Activated naive CD4-positive, alpha-beta T cell treated with Interleukin-2 at 50 U/mL for 16 hours (primary cell): ENCODE results near the gene WWOX.
A peak's percentile ranks its signal among the peaks of the same experiment; 100 is the strongest.

Experiments used
- DNase-seq: peaks from one replicate; pipeline ENCODE4 v3.0.0-alpha.2; 2020

Gene WWOX

GRCh38 chr16:78106686-78107085 is 7.2 kb downstream of the WWOX start:
- DNase-seq: no peak

DNA sequence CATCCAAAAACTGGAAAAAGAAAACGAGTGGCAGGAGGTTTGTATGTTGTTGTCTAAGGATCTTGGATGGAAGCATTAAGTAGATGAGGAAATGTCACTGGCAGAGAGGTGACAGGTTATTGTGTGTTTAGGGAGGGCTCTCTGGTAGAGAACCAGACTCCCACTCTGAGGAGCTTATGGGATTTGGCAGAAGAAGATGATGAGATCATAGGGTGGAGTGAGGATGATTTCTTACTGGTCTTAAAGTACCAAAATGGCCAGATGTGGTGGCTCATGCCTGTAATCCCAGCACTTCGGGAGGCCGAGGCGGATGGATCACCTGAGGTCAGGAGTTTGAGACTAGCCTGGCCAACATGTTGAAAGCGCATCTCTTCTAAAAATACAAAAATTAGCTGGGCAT is 9.0 kb downstream of the WWOX start:
- no peak for DNase-seq

GRCh38 chr16:78113258-78113657 is 13.8 kb downstream of the WWOX start:
- no peak for DNase-seq

DNA sequence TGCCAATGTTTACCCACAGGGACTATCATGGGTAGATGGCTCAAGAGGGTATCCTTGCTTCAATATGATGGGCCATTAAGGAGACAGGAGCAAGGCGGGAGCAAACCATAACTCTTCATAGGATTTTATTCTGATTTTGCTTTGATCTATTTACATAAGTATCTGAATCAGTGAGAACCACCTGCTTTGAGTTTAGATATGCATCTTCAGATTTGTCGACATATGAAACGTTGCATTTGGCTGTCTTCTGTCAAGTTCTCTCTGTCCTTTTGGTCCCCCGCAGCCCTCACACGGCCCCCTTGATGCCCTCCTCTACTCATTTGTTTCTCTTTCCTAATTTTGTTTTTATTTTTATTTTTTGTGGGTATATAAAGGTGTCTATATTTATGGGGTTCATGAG is 16.2 kb downstream of the WWOX start:
- DNase-seq: no peak

DNA sequence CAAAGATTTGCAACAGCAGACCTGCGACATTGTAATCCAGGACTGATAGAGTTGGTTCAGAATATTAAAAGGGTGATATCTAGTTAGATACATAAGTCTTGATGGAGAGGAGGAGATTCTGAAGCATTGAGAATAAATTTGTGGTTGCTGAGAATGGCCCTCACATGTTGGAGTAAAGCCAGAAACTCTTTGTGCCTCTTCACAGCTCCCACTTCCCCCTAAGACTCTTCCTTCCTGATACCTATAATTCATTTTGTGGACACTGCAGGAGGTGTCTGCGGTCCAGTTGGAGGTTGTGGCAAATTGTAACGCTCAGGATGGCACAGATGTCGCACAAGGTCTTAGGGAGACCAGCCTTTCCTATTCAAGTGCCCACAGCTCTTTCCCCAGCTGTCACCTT is 17.5 kb downstream of the WWOX start:
- no peak for DNase-seq

- DNase-seq: no peak
These were observed 17.9 kb downstream of the WWOX start for GRCh38 chr16:78117391-78117790.

DNA sequence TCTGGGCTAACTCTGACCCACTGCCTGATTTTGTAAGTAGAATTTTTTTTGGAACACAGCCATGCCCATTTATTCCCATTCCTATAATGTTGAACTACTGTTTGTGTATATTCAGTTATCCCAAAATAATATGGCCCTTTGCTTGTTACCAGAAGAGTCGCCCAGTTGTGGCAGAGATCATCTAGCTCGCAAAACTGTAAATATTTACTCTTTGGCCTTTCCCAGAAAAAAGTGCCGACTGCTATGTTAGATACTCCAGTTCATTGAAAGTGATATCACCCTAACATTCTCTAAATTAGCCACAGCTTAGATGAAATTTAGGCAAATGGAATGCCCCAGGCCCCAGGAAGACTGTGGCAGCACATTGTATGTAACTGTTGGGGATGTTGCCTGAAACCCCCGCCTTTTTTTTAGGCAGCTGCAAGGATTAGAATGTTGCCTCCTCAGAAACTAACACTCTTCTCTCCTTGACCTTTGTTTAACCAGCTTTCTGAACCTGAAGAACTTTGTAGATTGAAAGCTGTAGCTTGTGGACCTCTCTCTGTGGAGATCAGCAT is 19.1 kb downstream of the WWOX start:
- DNase-seq: no peak

DNA sequence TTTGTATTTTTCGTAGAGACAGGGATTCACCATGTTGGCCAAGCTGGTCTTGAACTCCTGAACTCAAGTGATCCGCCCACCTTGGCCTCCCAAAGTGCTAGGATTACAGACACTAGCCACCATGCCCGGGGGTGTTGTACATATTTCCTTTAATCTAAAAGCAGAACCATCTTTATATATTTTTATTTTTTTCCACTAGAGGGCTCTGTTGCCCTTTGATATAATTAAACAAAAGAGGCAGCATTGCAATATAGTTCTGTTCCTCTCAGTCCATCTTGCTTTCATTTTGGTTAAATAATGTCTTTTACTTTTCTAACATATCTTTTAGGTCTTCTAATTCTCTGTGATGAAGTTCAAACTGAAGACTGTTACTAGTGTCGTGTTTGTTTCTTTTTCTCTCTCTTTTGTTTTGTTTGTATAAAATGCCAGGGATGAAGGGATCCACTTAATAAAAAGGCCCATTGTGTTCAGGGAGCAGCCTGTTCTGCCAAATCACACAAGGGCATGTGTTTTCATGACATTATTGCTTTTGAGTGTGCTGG is 23.4 kb downstream of the WWOX start:
- DNase-seq: peak; percentile 24

GRCh38 chr16:78125112-78125844 is 25.8 kb downstream of the WWOX start:
- no peak for DNase-seq

- no peak for DNase-seq
These were observed 27.2 kb downstream of the WWOX start for GRCh38 chr16:78126662-78127061.

DNA sequence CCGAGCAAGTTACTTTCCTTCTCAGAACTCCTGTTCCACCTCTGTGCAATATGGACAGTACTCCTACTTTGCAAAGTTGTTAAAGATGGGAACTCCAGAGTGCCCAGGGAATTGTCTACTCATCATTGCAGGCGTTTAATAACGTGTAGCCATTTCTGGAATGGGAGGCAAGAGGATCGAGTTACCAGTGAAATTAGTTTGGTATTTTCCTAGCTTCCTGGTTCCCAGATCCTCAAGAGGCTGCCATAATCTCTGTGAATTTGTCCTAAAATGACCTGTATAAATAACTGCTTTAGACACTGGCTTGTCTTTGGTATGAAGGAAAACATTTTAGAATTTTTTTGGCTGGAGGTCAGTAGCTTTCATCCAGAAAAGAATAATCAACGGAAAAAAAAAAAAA is 27.7 kb downstream of the WWOX start:
- no peak for DNase-seq

GRCh38 chr16:78128913-78129312 is 29.5 kb downstream of the WWOX start:
- DNase-seq: no peak

- DNase-seq: no peak
These were observed 29.9 kb downstream of the WWOX start for GRCh38 chr16:78129349-78129748.

DNA sequence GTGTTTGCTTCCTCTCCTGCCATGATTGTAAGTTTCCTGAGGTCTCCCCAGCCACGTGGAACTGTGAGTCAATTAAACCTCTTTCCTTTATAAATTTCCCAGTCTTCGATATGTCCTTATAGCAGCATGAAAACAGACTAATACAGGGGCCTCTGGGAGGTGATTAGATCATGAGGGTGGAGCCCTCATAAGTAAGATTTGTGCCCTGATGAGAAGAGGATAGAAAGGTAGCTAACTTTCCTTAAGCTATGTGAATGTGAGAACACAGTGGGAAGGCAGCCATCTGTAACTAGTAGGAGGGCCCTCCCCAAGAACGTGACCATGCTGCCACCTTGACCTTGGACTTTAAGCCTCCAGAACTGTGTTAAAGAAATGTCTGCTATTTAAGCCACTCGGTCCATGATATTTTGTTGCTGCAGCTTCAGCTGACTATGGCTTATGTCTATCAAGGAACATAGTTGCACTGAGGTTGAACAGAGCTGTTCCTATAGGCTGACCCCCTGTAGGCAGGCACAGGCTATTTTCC is 30.7 kb downstream of the WWOX start:
- DNase-seq: no peak

GRCh38 chr16:78130950-78131349 is 31.5 kb downstream of the WWOX start:
- DNase-seq: no peak

- no peak for DNase-seq
These were observed 34.5 kb downstream of the WWOX start for GRCh38 chr16:78133919-78134318.

DNA sequence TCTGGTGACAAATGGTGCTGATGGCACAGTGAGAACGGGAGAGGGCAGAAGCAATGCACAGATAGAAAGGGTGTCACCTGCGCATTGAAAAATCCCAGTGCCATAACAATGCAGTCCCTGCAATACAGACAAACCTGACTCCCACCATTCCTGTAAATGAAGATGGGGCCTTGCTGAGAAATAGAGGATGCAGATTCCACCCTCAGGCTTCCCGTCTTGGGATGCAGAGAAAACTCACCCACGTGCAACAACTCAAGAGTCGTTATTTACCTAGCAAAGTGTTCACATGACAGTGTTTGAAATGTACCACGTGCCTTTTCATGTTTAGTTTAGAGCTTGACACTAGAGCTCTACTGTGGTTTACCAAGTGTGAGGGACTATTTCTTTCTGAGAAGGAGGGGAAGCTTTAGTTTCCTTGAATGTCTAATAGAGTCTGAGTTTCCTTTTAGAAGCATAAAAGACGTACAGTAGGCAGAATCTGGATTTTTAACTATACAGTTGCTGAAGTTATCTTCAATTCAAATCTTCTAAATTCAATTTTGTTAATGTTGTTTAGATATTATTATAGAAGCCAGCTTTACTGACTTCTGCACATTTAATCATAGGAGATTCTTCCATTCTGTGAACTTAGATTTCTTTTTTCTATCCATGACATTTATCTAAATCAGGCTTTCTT is 35.6 kb downstream of the WWOX start:
- DNase-seq: no peak

DNA sequence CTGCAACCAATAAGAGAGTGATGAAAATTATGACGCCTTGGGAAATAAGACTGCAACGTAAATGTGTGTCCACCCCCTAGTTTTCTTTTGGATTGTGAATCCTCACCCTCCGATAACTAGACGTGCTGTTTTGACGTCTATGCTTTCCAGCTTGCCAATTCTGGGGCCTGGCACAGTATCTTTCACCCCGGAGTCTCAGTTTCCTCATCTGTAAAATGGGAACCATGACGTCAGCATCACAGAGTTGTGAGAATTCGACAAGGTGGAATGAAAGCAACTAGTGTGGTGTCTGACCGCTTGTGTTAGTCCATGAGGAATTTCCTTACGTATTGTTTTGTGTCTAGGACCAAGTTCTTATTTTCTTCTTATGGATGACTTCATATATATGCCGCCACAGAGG is 37.7 kb downstream of the WWOX start:
- DNase-seq: no peak

DNA sequence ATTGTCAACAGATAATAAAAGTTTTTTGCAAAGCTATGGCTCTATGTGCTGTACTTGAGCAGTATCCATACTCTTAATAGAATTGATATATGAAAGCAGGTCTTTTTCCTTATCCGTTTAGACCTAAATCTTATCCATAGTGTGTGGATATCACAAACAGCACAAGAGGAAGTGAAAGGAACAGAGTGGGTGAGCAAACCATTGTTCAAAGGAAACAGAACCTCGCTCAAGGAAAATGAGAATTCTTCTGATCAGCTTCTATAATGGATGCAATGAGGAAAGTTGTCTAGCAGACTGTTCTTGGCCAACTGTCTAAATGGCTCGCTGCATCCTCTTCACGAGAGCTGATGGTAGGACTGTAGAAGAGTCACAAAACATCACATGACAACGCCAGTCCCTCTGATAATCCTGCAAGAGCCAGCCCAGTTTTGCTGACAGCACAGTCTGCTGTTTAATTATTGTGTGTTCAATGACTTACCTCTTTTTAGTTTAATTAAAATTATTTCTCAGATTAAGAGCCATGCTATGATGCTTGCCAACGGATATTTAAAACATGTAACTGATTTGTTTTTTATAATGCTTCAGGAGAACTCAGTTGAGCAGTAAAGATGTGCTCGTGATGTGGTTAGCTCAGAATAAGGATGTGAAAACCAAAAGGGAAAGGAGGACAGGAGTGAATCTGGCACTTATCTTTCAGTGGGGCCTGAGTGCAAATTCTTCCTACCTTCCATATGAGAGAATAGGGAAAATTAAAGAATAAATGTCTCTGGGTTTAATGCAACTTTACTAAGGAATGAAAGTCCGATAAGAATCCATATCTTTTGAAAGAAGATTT is 38.5 kb downstream of the WWOX start:
- no peak for DNase-seq

GRCh38 chr16:78140818-78141466 is 41.5 kb downstream of the WWOX start:
- no peak for DNase-seq

DNA sequence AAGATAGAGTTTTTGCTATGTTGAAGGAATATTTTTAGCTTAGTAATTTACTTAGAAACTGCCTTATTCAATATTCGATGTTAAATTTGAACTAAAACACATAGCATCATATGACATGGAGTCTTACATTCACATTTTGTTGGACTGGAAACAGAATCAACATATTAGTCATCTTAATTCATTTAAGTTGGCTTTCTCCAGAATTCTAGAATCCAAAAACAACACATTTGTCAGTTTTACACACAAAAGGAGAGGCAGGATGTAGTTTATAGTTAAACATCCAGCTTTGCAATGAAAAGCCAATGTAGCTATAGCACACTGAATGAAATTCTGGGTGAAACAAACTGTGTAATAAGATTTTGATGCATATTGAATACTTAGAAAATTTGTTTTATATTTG is 43.3 kb downstream of the WWOX start:
- no peak for DNase-seq

DNA sequence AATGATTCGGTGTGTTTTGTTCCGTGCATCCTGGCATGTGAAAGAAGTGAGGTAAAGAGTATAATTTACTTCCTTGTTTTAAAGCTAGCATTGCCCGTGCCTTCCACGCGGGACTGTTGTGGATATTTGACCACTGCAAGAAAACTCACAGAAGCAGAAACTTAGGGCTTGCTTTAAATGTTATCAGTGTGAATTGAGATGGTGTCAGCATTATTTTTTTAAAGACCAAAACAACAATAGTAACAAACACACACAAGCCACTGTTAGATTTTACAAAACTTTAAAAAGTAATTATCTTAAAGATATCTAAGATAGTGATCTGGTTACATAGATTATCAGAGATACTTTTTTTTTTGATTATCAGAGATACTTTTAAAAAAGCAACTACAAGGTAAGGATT is 47.4 kb downstream of the WWOX start:
- no peak for DNase-seq
